HEK293 (cell line): Measurements from ENCODE around the gene ZBED6.

Experiments used
- KLF9 ChIP-seq: fragments of 450-650 bp; formaldehyde crosslinking; IDR thresholded peaks from 2 replicates; pipeline ENCODE4 v1.5.1; 2016; ENCODE audit warnings: missing biosample characterization, missing genetic modification characterization, low read depth
- TCF7L2 ChIP-seq: IDR thresholded peaks from 2 replicates; pipeline ENCODE4 v1.6.1; 2011; ENCODE audit warnings: low read depth, mild to moderate bottlenecking, inconsistent platforms, low read length, moderate library complexity, borderline replicate concordance
- ZEB2 ChIP-seq: fragments of 450-650 bp; formaldehyde crosslinking; IDR thresholded peaks from 2 replicates; pipeline ENCODE4 v1.5.1; 2016; ENCODE audit warnings: missing biosample characterization, missing genetic modification characterization
- ZNF549 ChIP-seq: fragments of 450-650 bp; IDR thresholded peaks from 2 replicates; pipeline ENCODE4 v1.5.1; 2018; ENCODE audit warnings: missing biosample characterization, missing genetic modification characterization, mild to moderate bottlenecking, inconsistent platforms, moderate library complexity
- ZNF596 ChIP-seq: fragments of 450-650 bp; IDR thresholded peaks from 2 replicates; pipeline ENCODE4 v1.5.0; 2018; ENCODE audit warnings: missing biosample characterization, mild to moderate bottlenecking, missing genetic modification characterization, moderate library complexity
- ZNF660 ChIP-seq: fragments of 450-650 bp; IDR thresholded peaks from 2 replicates; pipeline ENCODE4 v1.5.1; 2018; ENCODE audit warnings: missing biosample characterization, mild to moderate bottlenecking, missing genetic modification characterization
- TF ChIP-seq, protein P1 (sequence below): fragments of 450-650 bp; formaldehyde crosslinking; IDR thresholded peaks from 2 replicates; pipeline ENCODE4 v1.5.1; 2016; ENCODE audit warnings: missing biosample characterization, missing genetic modification characterization

DNA sequence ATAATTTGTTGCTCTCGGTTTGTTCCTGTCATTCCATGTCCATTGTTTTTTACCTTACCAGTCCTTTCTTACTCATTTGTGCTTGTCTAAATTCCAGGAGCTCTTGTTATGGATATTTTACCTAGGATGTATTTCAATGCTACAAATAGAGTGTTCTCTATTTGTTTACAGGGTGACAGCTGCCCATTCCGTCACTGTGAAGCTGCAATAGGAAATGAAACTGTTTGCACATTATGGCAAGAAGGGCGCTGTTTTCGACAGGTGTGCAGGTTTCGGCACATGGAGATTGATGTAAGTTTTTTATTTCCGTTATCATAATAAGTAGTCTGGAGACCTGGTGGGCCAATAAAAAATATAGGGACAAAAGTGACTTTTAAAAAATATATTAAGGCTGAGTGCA lies 23.0 kb downstream of the ZBED6 start:
- TF ChIP-seq ZEB2 (no peak), ZNF549 (no peak), TCF7L2 (no peak), KLF9 (tag by site-specific recombination) (no peak), ZNF596 (no peak), ZNF660 (tag by site-specific recombination) (no peak)
- TF ChIP-seq, protein P1, sequence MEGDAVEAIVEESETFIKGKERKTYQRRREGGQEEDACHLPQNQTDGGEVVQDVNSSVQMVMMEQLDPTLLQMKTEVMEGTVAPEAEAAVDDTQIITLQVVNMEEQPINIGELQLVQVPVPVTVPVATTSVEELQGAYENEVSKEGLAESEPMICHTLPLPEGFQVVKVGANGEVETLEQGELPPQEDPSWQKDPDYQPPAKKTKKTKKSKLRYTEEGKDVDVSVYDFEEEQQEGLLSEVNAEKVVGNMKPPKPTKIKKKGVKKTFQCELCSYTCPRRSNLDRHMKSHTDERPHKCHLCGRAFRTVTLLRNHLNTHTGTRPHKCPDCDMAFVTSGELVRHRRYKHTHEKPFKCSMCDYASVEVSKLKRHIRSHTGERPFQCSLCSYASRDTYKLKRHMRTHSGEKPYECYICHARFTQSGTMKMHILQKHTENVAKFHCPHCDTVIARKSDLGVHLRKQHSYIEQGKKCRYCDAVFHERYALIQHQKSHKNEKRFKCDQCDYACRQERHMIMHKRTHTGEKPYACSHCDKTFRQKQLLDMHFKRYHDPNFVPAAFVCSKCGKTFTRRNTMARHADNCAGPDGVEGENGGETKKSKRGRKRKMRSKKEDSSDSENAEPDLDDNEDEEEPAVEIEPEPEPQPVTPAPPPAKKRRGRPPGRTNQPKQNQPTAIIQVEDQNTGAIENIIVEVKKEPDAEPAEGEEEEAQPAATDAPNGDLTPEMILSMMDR (tag by site-specific recombination) = no peak
